GM18861 (cell line): ENCODE data around the gene ABCA7.

Source experiments
- ATAC-seq: cut with Tn5 transposase; IDR thresholded peaks from one replicate; pipeline ENCODE4 v1.9.1; 2021; ENCODE audit not compliant: unreplicated experiment

Gene ABCA7

GRCh38 chr19:1102407-1103131, 62.7 kb downstream of the ABCA7 start:
- ATAC-seq = no peak

GRCh38 chr19:1103132-1103707, 63.3 kb downstream of the ABCA7 start:
- ATAC-seq = no peak

GRCh38 chr19:1103708-1104310, 63.9 kb downstream of the ABCA7 start, which contains the start of gene GPX4:
Gene GPX4, plus strand, starts transcription at chr19:1103994. Its CDS starts 50 bp downstream, at chr19:1104044.
- peak; percentile 46 for ATAC-seq

GRCh38 chr19:1104311-1105007, 64.6 kb downstream of the ABCA7 start:
- peak; percentile 19 for ATAC-seq

GRCh38 chr19:1105008-1105872, 65.3 kb downstream of the ABCA7 start:
- no peak for ATAC-seq

GRCh38 chr19:1105873-1106840, 66.2 kb downstream of the ABCA7 start:
- ATAC-seq = no peak

- no peak for ATAC-seq
Measured at GRCh38 chr19:1106841-1107660, 67.1 kb downstream of the ABCA7 start.

GRCh38 chr19:1107661-1108261, 67.9 kb downstream of the ABCA7 start:
- no peak for ATAC-seq

- no peak for ATAC-seq
Measured at GRCh38 chr19:1108291-1109031, 68.6 kb downstream of the ABCA7 start.

GRCh38 chr19:1109032-1109551, 69.2 kb downstream of the ABCA7 start:
- ATAC-seq = no peak

GRCh38 chr19:1109697-1110671, 70.1 kb downstream of the ABCA7 start:
- ATAC-seq = no peak

- no peak for ATAC-seq
Measured at GRCh38 chr19:1110809-1111640, 71.1 kb downstream of the ABCA7 start.

- ATAC-seq = no peak
Measured at GRCh38 chr19:1111641-1112267, 71.8 kb downstream of the ABCA7 start.

GRCh38 chr19:1112268-1113029, 72.5 kb downstream of the ABCA7 start:
- no peak for ATAC-seq
